Measurements from ENCODE around the gene GBP5.
"Not testable (repeated sequence)": the region's sequence is repeated elsewhere in the genome, so short reads cannot be mapped to it uniquely, and the experiment has no call there.

Gene GBP5

GRCh38 chr1:89272269-89273041, at the start of gene GBP5:
TSS of gene GBP5 (minus strand) at chr1:89272860. CDS start at chr1:89269555, 3,305 bp downstream.
- Mint-ChIP-seq H3K27ac (peak within 1 kb of the TSS; percentile 99), H3K36me3 (peaks cover 43% of the 10 kb centered on the region), H3K4me1 (peaks cover 71% of the 10 kb centered on the region), H3K4me3 (peak within 1 kb of the TSS; percentile 100)
- H3K27me3 Mint-ChIP-seq, H3K9me3 Mint-ChIP-seq: not testable (repeated sequence)

GRCh38 chr1:89322402-89322801, 49.7 kb upstream of the GBP5 start:
- no peak overlapping the region for H3K4me3 Mint-ChIP-seq
- H3K9me3 Mint-ChIP-seq: peaks cover 18% of the 10 kb centered on the region
- H3K4me1 Mint-ChIP-seq: peaks cover 13% of the 10 kb centered on the region
- H3K36me3 Mint-ChIP-seq: peaks cover 19% of the 10 kb centered on the region
- H3K27ac Mint-ChIP-seq: no peak overlapping the region
- no peaks in the 10 kb centered on the region for H3K27me3 Mint-ChIP-seq

GRCh38 chr1:89312572-89312971, 39.9 kb upstream of the GBP5 start:
- Mint-ChIP-seq H3K4me1 (peaks cover 46% of the 10 kb centered on the region), H3K9me3 (peaks cover 22% of the 10 kb centered on the region), H3K27me3 (no peaks in the 10 kb centered on the region), H3K36me3 (peaks cover 21% of the 10 kb centered on the region), H3K4me3 (no peak overlapping the region), H3K27ac (peak overlapping the region; percentile 81)

- Mint-ChIP-seq H3K4me1 (peaks cover 54% of the 10 kb centered on the region), H3K27me3 (no peaks in the 10 kb centered on the region), H3K27ac (peak overlapping the region; percentile 99), H3K4me3 (no peak overlapping the region), H3K9me3 (peaks cover 17% of the 10 kb centered on the region), H3K36me3 (peaks cover 16% of the 10 kb centered on the region)
Observed at GRCh38 chr1:89311757-89312156, 39.1 kb upstream of the GBP5 start.

GRCh38 chr1:89310976-89311375, 38.3 kb upstream of the GBP5 start:
- Mint-ChIP-seq H3K27ac (peak overlapping the region; percentile 99), H3K4me3 (peak overlapping the region; percentile 69), H3K9me3 (peaks cover 17% of the 10 kb centered on the region), H3K27me3 (no peaks in the 10 kb centered on the region), H3K4me1 (peaks cover 62% of the 10 kb centered on the region), H3K36me3 (peaks cover 13% of the 10 kb centered on the region)

- Mint-ChIP-seq H3K27ac (peak overlapping the region; percentile 99), H3K36me3 (peaks cover 13% of the 10 kb centered on the region), H3K9me3 (peaks cover 17% of the 10 kb centered on the region), H3K27me3 (no peaks in the 10 kb centered on the region), H3K4me1 (peaks cover 66% of the 10 kb centered on the region), H3K4me3 (peak overlapping the region; percentile 69)
Observed at GRCh38 chr1:89310505-89310904, 37.8 kb upstream of the GBP5 start.

- Mint-ChIP-seq H3K4me1 (peaks cover 73% of the 10 kb centered on the region), H3K27me3 (no peaks in the 10 kb centered on the region), H3K9me3 (peaks cover 17% of the 10 kb centered on the region), H3K4me3 (peak overlapping the region; percentile 69), H3K36me3 (peaks cover 11% of the 10 kb centered on the region), H3K27ac (peak overlapping the region; percentile 99)
Observed at GRCh38 chr1:89309828-89310227, 37.2 kb upstream of the GBP5 start.

GRCh38 chr1:89306273-89306672, 33.6 kb upstream of the GBP5 start:
- Mint-ChIP-seq H3K9me3 (peaks cover 7% of the 10 kb centered on the region), H3K4me3 (peak overlapping the region; percentile 23), H3K27ac (peak overlapping the region; percentile 77), H3K4me1 (peaks cover 70% of the 10 kb centered on the region), H3K27me3 (no peaks in the 10 kb centered on the region), H3K36me3 (peaks cover 11% of the 10 kb centered on the region)

- Mint-ChIP-seq H3K4me1 (peaks cover 70% of the 10 kb centered on the region), H3K4me3 (no peak overlapping the region), H3K27ac (no peak overlapping the region), H3K27me3 (no peaks in the 10 kb centered on the region), H3K36me3 (peaks cover 12% of the 10 kb centered on the region), H3K9me3 (peaks cover 6% of the 10 kb centered on the region)
Observed at GRCh38 chr1:89305493-89305892, 32.8 kb upstream of the GBP5 start.

GRCh38 chr1:89304572-89305230, 32.0 kb upstream of the GBP5 start:
- no peak overlapping the region for H3K4me3 Mint-ChIP-seq
- H3K27me3 Mint-ChIP-seq: no peaks in the 10 kb centered on the region
- peaks cover 4% of the 10 kb centered on the region for H3K9me3 Mint-ChIP-seq
- H3K36me3 Mint-ChIP-seq: peaks cover 12% of the 10 kb centered on the region
- H3K4me1 Mint-ChIP-seq: peaks cover 69% of the 10 kb centered on the region
- H3K27ac Mint-ChIP-seq: no peak overlapping the region

- no peaks in the 10 kb centered on the region for H3K9me3 Mint-ChIP-seq
- H3K4me1 Mint-ChIP-seq: peaks cover 69% of the 10 kb centered on the region
- no peaks in the 10 kb centered on the region for H3K27me3 Mint-ChIP-seq
- no peak overlapping the region for H3K4me3 Mint-ChIP-seq
- H3K36me3 Mint-ChIP-seq: peaks cover 8% of the 10 kb centered on the region
- H3K27ac Mint-ChIP-seq: no peak overlapping the region
Observed at GRCh38 chr1:89302697-89303332, 30.2 kb upstream of the GBP5 start.

GRCh38 chr1:89299739-89300463, 27.2 kb upstream of the GBP5 start:
- not testable (repeated sequence) for H3K9me3 Mint-ChIP-seq, H3K27me3 Mint-ChIP-seq, H3K4me3 Mint-ChIP-seq
- Mint-ChIP-seq H3K27ac (peak overlapping the region; percentile 90), H3K36me3 (peaks cover 10% of the 10 kb centered on the region), H3K4me1 (peaks cover 59% of the 10 kb centered on the region)

- H3K27me3 Mint-ChIP-seq: no peaks in the 10 kb centered on the region
- H3K36me3 Mint-ChIP-seq: peaks cover 11% of the 10 kb centered on the region
- peaks cover 8% of the 10 kb centered on the region for H3K9me3 Mint-ChIP-seq
- H3K27ac Mint-ChIP-seq: peak overlapping the region; percentile 95
- no peak overlapping the region for H3K4me3 Mint-ChIP-seq
- peaks cover 67% of the 10 kb centered on the region for H3K4me1 Mint-ChIP-seq
Observed at GRCh38 chr1:89298461-89298860, 25.8 kb upstream of the GBP5 start.

GRCh38 chr1:89295187-89295586, 22.5 kb upstream of the GBP5 start:
- Mint-ChIP-seq H3K9me3 (peaks cover 9% of the 10 kb centered on the region), H3K27me3 (no peaks in the 10 kb centered on the region), H3K4me3 (no peak overlapping the region), H3K36me3 (peaks cover 6% of the 10 kb centered on the region), H3K27ac (peak overlapping the region; percentile 10), H3K4me1 (peaks cover 60% of the 10 kb centered on the region)

- Mint-ChIP-seq H3K4me3 (no peak overlapping the region), H3K27me3 (no peaks in the 10 kb centered on the region), H3K9me3 (peaks cover 13% of the 10 kb centered on the region), H3K36me3 (peaks cover 4% of the 10 kb centered on the region), H3K4me1 (peaks cover 73% of the 10 kb centered on the region), H3K27ac (no peak overlapping the region)
Observed at GRCh38 chr1:89291276-89291675, 18.6 kb upstream of the GBP5 start.
